Epithelial cell of prostate (primary cell): ENCODE results near the gene HSPA1A.
"Not testable (repeated sequence)": the region's sequence is repeated elsewhere in the genome, so short reads cannot be mapped to it uniquely, and the experiment has no call there.

Source experiments
- DNase-seq: peaks from one replicate; pipeline ENCODE4 v3.0.0-alpha.2; 2011; ENCODE audit warnings: low read depth, low spot score
- H3K27ac ChIP-seq: fragments of 450-650 bp; 2 replicates; pipeline ENCODE4 v1.5.1; 2017; ENCODE audit warnings: mild to moderate bottlenecking

The HSPA1A gene

DNA sequence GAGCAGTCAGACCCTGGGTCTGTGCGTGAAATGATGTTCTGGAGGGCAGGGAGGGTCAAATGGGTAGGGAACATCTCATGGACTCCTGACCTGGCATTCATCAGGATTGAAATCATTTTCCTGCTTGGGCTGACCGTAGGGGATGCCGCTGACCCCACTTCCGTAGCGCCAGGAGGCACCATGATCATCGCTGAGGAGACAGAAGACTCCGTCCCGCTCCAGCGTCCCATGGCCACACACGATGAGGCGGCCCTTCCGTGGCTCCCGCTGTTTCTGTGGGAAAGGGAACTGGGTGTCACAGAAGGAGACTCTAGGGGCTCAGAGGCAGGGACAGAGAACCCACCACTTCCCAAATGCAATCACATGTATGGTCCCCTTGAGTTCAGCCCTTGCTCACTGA, 45.0 kb downstream of the HSPA1A start:
- H3K27ac ChIP-seq, result no peak overlapping the region
- no peak for DNase-seq

DNA sequence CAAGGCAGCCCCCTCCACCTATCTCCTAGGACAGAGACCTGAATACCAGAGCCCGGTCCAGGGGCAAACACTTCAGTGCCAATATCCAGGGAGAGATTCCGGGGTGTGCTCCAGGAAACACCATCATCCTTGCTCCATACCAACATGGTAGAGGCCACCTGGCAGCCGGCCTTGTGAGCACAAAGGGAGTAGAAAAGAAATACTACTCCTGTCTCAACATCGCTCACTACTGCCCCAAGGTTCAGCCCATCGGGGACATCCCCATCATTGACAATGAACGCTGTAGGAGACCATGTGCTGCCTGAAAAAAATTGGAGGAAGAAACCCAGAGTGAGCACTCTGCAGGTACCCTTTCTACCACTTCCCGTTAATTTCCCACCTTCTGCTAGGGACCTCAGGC, 45.8 kb downstream of the HSPA1A start:
- no peak for DNase-seq
- H3K27ac ChIP-seq, result no peak overlapping the region

DNA sequence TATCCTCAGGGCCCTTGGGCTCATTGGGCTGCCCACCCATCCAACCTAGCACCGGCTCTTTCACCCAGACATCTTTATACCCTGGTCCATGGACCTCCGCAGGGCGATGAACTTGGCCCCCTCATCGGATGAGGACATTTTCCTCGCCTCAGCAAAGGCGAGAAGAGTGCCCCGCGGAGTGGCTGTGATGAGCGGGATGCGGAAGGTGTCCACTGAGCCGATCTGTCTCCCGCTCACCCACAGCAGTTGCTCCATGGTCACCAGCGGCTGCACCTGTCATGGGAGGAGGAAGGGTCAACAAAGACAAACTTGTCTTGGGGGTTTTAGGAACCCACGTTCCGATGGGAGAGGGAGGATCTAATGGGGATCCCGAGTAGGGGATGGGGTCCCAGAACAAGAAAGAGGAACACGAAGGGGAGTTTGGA, 46.6 kb downstream of the HSPA1A start:
- no peak for DNase-seq
- H3K27ac ChIP-seq, result no peak overlapping the region

DNA sequence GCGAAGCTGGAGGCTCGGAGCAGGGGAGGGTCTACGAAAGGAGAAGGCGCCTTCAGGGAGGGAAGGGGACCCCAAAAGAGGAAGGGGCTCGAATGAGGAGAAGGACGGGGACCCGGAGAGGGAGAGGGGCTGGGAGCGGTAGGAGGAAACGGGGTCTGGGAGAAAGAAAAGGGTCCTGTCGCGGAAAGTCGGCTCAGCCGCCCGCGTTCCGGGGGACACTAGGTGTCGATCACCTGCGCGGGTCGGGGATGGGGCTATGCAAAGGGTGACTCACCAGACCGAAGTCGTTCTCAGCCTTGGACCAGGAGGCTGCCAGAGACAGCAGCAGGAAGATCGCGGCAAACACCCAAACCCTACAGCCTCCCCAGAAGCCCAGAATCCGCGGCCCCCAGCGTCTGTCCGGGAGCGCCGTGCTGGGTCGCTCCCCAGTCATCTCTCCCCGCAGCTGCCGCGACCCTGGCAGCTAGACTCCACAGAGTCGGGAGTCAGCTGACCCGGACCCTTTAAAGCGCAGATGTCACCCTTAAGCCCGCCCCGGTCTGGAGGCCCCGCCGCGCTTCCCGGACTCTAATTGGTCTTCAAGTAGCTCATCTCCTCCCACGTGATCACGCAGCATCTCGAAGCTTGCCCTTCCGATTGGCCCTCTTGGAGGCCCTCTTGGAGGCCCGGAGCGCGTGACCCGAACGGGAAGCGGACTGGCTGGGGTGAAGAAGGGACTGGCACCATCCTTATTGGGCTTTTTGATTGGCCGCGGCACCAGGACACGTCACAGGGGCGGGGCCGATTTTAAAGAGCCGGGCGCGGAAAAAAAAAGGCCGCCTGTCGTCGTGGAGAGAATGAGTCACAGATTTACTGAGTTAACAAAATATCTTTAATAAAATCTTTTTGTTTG, 47.2 kb downstream of the HSPA1A start, which contains the start of gene NEU1:
TSS of gene NEU1 (minus strand) at position 478 of the 892 bp plus-strand sequence. CDS start at position 433, 45 bp downstream.
- peak within 1 kb of the TSS; percentile 47 for H3K27ac ChIP-seq
- peak; percentile 100 for DNase-seq

DNA sequence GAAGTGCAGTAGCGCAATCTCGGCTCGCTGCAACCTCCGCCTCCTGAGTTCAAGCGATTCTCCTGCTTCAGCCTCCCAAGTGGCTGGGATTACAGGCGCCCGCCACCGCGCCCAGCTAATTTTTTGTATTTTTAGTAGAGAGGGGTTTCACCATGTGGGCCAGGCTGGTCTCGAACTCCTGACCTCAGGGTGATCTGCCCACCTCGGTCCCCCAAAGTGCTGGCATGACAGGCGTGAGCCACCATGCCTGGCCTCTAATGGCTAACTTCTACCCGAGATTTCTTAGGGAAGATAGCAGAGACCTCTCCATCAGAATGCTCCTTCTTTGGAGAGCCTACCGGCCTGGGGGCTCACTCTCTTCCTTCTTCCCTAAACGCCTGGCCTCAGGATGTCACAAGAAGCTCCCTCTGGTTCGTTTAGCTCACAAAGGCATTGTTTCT, 48.8 kb downstream of the HSPA1A start:
- H3K27ac ChIP-seq, DNase-seq: not testable (repeated sequence)

DNA sequence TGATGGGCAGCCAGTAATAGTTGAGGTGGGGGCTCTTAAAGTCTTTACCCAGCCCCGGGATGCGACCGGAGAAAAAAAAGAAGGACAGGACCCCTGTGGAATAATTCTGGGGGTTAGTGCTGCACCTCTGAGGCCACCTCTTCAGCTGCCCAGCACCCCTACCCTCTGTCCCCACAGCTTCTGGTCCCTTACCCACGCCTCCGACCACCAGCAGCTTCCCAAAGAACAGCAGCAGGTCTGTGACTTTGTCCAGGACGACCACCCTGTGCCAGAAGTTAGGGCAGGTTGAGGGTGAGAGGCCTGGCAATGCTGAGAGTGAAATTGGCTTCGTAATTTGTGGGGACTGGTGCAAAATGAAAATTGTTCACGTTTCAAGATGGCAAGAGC, 49.5 kb downstream of the HSPA1A start:
- no peak for DNase-seq
- H3K27ac ChIP-seq, result no peak overlapping the region

DNA sequence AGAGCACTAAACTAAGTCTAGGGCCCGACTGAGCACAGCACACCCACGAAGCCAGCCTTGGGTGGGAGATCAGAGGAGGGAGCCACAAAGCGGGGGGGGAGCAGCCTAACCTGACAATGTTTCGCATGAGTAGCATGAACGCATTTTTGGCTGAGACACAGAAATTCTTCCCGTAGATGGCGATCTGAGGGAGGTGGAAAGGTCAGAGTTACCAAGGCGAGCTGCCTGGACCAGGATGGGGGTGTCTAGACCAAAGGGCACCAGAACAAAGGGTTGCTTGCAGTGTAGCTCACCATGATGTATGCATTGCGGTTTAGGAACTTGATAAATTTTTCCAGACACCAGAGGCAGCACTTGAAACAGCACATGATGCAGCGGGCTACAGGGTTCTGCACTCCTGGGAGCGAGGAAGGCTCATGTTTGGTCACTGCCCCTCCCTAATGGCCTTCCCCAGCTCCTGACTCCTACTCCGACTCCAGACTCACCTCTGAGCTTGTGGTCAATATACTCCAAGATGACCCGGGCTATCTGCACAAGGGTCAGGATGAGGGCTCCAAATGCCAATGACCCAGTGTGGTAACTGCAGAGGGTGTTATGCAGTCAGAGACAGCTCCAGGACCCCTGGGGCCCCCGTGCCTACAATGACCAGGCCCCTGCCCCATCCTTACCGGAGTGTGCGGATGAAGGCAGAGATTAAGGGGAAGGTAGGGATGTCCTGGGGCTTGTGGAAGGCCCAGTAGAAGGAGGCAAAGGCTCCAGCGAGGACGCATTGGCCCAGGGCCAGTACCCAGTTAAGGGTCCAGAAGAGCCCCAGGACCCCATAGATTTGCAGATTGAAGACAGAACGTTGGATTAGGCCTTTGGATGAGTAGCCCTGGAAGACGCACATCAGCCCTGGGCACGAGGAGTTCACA, 50.1 kb downstream of the HSPA1A start:
- no peak for DNase-seq
- H3K27ac ChIP-seq, result no peak overlapping the region
